Hepatocyte (in vitro differentiated cells): ENCODE measurements around the gene SCFD1.

Experiments
- CTCF ChIP-seq: fragments of 200-600 bp; sonication (generic); IDR thresholded peaks from 2 replicates; pipeline ENCODE4 v1.5.1; 2016; ENCODE audit warnings: antibody characterized with exemption, mild to moderate bottlenecking; ENCODE audit not compliant: poor library complexity
- EZH2 ChIP-seq: fragments of 200-600 bp; sonication (generic); IDR thresholded peaks from 2 replicates; pipeline ENCODE4 v1.6.1; 2016; ENCODE audit warnings: antibody characterized with exemption, mild to moderate bottlenecking, borderline replicate concordance
- EZH2phosphoT487 ChIP-seq: fragments of 200-600 bp; sonication (generic); IDR thresholded peaks from one replicate; pipeline ENCODE4 v1.6.1; 2018; ENCODE audit warnings: antibody characterized with exemption, mild to moderate bottlenecking, low read depth, moderate library complexity; ENCODE audit not compliant: unreplicated experiment, severe bottlenecking

- TF ChIP-seq CTCF: no peak
- TF ChIP-seq EZH2: no peak
- no peak for TF ChIP-seq EZH2phosphoT487
Observed at GRCh38 chr14:30692669-30693068, 70.5 kb downstream of the SCFD1 start.
